Activated naive CD8-positive, alpha-beta T cell treated with anti-CD3 and anti-CD28 coated beads for 36 hours (primary cell): ENCODE measurements around the gene TIGD1. TPM values are rescaled to one million over a fixed set of nuclear protein-coding genes. Genes with fewer than 3 reads are reported as not detected.
A peak's percentile ranks its signal among the peaks of the same experiment; 100 is the strongest.

Source experiments
- DNase-seq: peaks from one replicate; pipeline ENCODE4 v3.0.0; 2021
- H3K27ac Mint-ChIP-seq: one replicate; pipeline ENCODE4 v1.8.0; 2022; ENCODE audit warnings: mild to moderate bottlenecking, moderate library complexity, mixed read lengths
- H3K27me3 Mint-ChIP-seq: one replicate; pipeline ENCODE4 v1.8.0; 2022; ENCODE audit warnings: mild to moderate bottlenecking, mixed read lengths
- H3K36me3 Mint-ChIP-seq: one replicate; pipeline ENCODE4 v1.8.0; 2021; ENCODE audit warnings: mild to moderate bottlenecking, mixed read lengths
- H3K4me1 Mint-ChIP-seq: one replicate; pipeline ENCODE4 v1.8.0; 2021; ENCODE audit warnings: mixed read lengths
- H3K4me3 Mint-ChIP-seq: one replicate; pipeline ENCODE4 v1.8.0; 2022; ENCODE audit warnings: mild to moderate bottlenecking, moderate library complexity, mixed read lengths
- H3K9me3 Mint-ChIP-seq: one replicate; pipeline ENCODE4 v1.8.0; 2022; ENCODE audit warnings: mixed read lengths
- total RNA-seq, 2 experiments: library from RNA; stranded (reverse); gene quantifications; one replicate each; pipeline ENCODE4 v1.2.3, GENCODE V29; 2021

Gene TIGD1
- total RNA-seq: 1 to 10 TPM; 6.9 to 7.0 TPM

DNA sequence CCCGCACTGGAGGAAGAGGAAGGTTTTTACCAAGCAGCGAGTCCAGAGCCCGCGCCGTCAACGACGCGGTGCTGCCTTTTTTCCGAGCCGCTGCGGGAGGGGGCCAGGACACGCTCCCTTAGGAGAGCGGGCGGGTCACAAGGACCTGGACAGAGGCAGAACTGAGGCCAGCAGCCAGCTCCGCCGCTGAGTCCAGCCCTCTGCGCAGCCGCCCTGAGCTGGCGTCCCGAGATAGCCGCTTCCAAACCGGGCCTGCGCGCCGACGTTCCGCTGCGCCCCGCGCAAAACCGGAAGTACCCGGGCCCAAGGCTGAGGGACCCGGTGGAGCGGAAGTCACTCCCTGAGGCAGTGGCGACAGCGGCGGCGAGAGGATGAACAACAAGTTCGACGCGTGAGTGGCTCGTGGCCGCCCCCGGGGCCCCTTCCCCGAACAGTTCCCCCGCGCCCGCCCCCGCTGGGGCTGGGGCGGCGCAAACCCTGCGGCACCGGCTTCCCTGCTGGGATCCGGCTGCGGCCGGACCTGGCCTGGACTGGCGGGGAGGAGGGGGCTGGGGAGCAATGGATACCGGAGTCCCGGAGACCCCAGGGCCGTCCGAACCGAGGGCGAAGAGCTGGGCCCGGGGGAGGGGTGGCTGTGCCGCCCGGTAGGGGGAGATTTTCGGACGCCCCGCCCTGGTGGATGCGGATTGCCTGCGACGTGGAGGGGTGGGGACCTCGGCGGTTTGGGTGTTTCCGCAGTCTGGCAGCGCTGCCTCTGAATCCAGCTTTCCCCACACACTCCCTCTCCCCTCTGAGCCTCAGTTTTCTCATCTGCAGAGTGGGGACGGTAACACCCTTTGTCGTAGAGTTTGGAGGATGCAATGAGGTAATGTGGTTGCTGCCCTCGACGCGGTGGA, at the start of gene TIGD1, which contains the start of gene EIF4E2:
TIGD1 (minus strand) TSS at position 204 of the 896 bp plus-strand sequence. CDS start 675 bp downstream, outside the sequence.
EIF4E2 (plus strand) TSS at position 336 of the 896 bp plus-strand sequence; CDS start at position 372, 36 bp downstream.
- Mint-ChIP-seq H3K27ac (peak within 1 kb of the TSS; percentile 99), H3K36me3 (peaks cover 49% of the 10 kb centered on the region), H3K4me3 (peak within 1 kb of the TSS; percentile 99)

DNA sequence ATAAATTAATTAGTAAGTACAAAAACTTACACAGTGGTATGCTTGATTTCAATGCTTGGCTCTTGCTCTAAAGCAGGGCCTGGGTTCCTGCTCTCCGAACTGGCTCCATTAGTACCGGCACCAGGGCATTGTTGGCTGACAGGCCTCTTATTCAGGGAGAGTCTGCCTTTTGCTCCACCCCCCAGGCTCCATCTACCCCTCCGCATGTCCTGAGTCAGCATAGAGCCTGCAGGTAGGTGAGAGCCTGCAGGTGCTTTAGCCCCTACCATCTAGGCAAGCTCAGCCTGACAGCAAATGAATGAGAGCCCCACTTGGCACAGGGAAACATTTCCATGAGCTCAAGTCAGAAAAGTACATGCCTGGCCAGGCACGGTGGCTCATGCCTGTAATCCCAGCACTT, 47.9 kb upstream of the TIGD1 start:
- H3K36me3 Mint-ChIP-seq: no peaks in the 10 kb centered on the region
- H3K27ac Mint-ChIP-seq: no peak overlapping the region
- H3K4me1 Mint-ChIP-seq: peaks cover under 1% of the 10 kb centered on the region
- DNase-seq: no peak
- H3K9me3 Mint-ChIP-seq: no peaks in the 10 kb centered on the region
- H3K27me3 Mint-ChIP-seq: no peaks in the 10 kb centered on the region
- no peak overlapping the region for H3K4me3 Mint-ChIP-seq

More for the DNA sequence above, at the start of gene TIGD1, which contains the start of gene EIF4E2:
- Mint-ChIP-seq H3K9me3 (peaks cover 8% of the 10 kb centered on the region), H3K4me1 (peaks cover 67% of the 10 kb centered on the region), H3K27me3 (no peaks in the 10 kb centered on the region)
- peak; percentile 94 for DNase-seq

DNA sequence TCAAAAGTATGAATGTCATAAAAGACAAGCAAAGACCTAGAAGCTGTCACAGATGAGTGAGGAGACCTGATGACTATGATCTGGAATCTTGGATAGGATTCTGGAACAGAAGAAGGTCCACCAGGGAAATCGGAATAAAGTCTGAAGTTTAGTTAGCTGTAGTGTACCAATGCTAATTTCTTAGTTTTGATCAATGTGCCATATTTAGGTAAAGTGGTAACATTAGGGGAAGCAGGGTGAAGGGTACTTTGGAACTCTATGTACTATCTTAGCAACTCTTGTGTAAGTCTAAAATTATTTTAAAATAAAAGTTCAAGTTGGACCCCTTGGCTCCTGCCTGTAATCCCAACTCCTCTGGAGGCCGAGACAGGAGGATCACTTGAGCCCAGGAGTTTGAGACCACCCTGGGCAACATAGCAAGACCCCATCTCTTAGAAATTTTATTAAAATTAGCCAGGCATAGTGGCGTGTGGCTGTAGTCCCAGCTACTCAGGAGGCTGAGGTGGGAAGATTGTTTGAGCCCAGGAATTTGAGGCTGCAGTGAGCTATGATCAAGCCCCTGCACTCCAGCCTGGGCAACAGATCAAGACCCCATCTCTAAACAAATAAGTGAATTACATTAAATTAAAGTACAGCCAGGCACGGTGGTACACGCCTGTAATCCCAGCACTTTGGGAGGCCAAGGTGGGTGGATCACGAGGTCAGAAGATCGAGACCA, 47.2 kb upstream of the TIGD1 start:
- Mint-ChIP-seq H3K27ac (no peak overlapping the region), H3K4me1 (peaks cover 5% of the 10 kb centered on the region), H3K27me3 (no peaks in the 10 kb centered on the region), H3K4me3 (no peak overlapping the region), H3K9me3 (no peaks in the 10 kb centered on the region), H3K36me3 (no peaks in the 10 kb centered on the region)
- no peak for DNase-seq

DNA sequence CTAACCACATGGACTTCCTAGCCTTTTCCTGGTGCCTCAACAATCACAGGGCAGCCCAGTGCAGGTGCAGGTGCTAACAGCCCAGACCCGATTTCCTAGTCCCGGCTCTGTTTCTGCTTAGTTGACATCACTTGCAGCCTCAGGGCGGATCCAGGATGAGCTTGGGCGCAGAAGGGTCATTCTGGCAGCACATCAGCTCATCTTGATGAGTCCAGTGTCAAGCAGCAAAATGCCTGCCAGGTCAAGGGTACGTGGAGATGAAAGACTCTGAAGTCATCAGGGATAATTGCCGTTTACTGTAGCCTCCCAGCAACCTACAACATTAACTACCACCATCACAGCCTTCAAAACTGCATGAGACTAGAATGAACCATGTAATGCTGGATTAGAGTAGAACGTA, 43.6 kb upstream of the TIGD1 start:
- no peak for DNase-seq
- Mint-ChIP-seq H3K4me3 (no peak overlapping the region), H3K27ac (no peak overlapping the region), H3K4me1 (peaks cover 5% of the 10 kb centered on the region), H3K36me3 (no peaks in the 10 kb centered on the region), H3K27me3 (no peaks in the 10 kb centered on the region), H3K9me3 (no peaks in the 10 kb centered on the region)

DNA sequence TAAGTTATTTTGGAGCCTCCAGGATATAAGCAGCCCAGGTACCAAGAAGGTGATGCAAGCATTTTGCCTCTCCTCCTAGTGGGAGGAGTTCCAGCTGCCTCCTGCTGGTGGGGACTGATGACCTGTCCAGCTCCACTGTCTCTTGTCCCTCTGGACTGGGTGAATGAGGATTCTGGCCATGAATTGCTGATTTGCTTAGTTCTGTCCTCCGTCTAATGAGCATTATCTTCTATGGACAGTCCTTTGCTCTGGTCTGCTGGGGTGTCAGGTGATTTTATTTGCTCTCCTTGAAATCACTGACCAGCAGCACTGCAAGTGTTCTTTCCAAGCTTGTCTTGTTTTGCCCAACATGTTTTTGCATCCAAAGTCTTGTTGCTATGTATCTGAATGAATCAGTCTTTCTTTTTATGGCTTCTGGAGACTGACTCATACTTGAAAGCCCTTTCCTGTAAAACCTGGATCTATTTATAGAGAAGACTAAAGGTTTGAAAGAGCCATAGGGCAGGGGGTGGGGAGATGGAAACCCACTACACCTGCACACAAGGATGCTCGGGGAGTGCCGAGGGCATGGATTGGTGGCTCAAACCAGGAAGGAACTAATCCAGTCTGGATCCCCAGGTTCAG, 42.5 kb upstream of the TIGD1 start:
- Mint-ChIP-seq H3K36me3 (no peaks in the 10 kb centered on the region), H3K4me1 (peaks cover 5% of the 10 kb centered on the region), H3K4me3 (no peak overlapping the region), H3K27ac (peak overlapping the region; percentile 38), H3K27me3 (no peaks in the 10 kb centered on the region), H3K9me3 (no peaks in the 10 kb centered on the region)
- no peak for DNase-seq

DNA sequence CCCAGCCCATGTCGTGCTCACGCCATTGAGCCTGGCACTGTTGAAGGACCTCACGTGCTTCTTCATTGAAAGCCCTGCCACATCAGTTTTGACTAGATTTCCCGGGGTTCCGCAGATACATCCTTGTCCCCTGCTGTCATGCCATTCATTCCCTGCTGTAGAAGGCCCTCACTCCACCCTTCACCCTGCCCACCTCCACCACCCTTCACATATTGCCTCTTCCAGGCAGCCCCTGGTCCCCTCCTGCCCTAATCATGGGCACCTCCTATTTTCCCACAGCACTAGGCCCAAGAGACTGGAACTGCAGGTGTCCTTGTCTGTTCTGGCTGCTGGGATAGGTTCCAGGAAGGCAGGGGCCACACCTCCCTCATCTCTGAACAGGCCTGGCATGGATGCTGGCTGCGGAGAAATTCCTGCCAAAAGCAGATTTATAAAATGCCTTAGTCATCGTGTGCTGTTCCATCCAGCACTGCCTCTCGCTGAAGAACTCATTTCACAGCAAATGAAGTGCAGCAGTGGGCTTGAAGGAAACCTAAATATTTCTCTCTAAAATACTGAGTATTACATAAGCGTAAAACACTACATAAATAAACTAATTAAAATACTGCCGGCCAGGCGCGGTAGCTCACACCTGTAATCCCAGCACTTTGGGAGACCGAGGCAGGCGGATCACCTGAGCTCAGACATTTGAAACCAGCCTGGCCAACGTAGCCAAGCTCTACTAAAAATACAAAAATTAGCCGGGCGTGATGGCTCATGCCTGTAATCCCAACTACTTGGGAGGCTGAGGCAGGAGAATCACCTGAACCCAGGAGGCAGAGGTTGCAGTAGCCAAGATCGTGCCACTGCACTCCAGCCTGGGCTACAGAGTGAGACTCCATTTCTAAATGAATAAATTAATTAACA, 38.6 kb upstream of the TIGD1 start:
- Mint-ChIP-seq H3K4me3 (no peak overlapping the region), H3K4me1 (peaks cover 5% of the 10 kb centered on the region), H3K27ac (no peak overlapping the region), H3K27me3 (no peaks in the 10 kb centered on the region), H3K36me3 (peaks cover 11% of the 10 kb centered on the region), H3K9me3 (peaks cover 6% of the 10 kb centered on the region)
- no peak for DNase-seq

DNA sequence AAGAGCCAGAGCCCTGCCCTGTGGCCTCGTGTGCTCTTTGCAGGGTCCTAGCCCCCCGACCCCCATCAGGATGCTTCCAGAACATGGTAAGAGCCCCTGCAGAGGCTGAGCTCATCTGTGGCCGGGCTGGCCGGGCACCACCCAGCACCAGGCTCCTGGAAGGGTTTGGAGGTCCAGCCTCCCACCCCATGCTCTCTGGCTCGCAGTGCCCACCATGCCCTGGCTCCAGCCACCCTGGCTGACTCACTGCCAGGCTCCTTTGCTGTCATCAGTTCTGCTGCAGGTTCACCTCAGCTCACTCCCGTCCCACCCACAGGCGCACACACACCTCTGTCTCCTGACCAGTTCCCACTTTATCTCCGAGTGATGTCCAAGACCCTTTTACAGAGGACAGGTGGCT, 37.7 kb upstream of the TIGD1 start:
- Mint-ChIP-seq H3K27ac (no peak overlapping the region), H3K9me3 (peaks cover 6% of the 10 kb centered on the region), H3K36me3 (peaks cover 18% of the 10 kb centered on the region), H3K4me1 (peaks cover 3% of the 10 kb centered on the region), H3K27me3 (no peaks in the 10 kb centered on the region), H3K4me3 (no peak overlapping the region)
- no peak for DNase-seq

DNA sequence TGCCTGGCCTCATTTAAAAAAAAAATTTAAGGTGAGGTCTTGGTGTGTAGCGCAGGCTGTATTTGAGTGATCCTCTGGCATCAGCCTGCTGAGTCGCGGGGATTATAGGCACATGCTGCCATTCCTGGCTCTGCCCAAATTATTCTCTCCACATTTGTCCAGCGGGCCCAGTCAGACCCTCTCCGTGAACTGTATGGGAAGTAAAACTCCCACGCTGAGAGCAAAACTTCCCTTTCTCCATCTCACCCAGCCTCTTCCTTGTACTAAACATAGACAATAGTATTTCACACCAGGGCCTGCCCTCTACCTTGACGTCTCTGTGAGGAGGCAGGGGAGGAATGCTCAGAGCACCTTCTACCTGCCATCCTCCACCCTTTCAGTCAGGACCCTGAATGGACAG, 37.2 kb upstream of the TIGD1 start:
- no peaks in the 10 kb centered on the region for H3K27me3 Mint-ChIP-seq
- H3K36me3 Mint-ChIP-seq: peaks cover 23% of the 10 kb centered on the region
- DNase-seq: no peak
- H3K4me3 Mint-ChIP-seq: no peak overlapping the region
- peaks cover 6% of the 10 kb centered on the region for H3K9me3 Mint-ChIP-seq
- H3K4me1 Mint-ChIP-seq: no peaks in the 10 kb centered on the region
- H3K27ac Mint-ChIP-seq: no peak overlapping the region

DNA sequence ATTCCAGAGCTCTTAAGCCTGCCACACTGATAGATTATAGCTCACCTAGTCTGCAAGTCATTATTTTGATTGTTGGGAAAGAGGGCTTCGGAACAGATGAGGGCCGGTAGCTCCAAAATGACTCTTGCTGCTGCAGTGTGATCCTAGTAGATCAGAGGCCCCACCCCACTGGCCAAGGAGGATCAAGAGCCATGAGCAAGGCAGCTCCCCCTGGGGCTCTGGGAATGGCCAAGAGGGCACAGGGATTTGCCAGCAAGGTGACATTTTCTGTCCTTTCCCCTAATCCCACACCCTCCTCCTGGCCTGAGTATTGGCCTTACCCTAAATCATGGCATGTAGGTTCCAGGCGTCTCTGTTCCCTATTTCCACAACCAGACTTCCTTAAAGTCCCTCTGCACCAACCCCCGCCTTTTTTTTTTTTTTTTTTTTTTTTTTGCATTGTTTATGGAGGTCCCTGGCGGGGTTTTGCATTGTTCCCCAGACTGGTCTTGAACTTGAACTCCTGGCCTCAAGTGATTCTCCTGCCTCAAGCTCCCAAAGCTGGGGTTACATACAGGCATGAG, 36.7 kb upstream of the TIGD1 start:
- Mint-ChIP-seq H3K4me1 (no peaks in the 10 kb centered on the region), H3K27ac (no peak overlapping the region), H3K9me3 (peaks cover 10% of the 10 kb centered on the region), H3K27me3 (no peaks in the 10 kb centered on the region), H3K4me3 (no peak overlapping the region), H3K36me3 (peaks cover 28% of the 10 kb centered on the region)
- no peak for DNase-seq

DNA sequence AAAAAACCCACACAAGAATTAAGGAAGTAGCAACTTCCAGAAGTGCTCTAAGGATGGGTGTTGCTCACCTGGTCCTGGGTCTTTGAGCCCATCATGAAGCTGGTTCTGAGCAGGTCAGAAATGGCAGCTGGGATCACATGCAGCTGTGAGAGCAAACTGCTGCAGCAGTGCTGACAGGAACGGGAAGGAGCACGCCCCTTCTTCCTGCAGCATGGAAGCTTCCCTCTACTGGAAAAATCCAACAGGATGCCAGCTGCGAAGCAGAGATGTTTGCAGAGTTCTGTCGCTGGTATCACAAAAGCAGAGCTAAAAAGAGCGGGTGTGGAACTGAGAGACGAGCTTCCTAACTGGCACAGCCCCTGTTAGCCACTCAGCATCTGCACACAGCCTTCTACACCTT, 33.9 kb upstream of the TIGD1 start:
- Mint-ChIP-seq H3K4me3 (no peak overlapping the region), H3K27ac (no peak overlapping the region), H3K9me3 (peaks cover 10% of the 10 kb centered on the region), H3K36me3 (peaks cover 38% of the 10 kb centered on the region), H3K27me3 (no peaks in the 10 kb centered on the region), H3K4me1 (no peaks in the 10 kb centered on the region)
- DNase-seq: no peak

DNA sequence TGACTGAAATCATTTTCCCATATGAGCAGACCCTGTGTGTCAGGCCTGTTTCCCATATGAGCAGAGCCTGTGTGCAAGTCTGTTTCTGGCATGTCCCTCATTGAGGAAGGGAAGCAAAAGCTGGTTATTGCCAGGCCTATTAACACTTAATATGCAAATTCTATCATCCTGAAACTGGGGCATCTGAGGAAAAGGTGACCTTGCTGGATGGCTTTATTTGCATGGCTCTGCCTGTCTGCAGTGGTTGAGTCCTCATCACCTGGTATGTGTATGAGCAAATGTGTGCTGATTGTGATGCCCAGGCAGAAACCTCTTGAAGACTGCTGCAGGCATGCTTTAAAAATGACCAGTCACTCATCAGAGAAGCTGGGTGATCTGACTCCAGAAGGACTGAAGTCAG, 31.4 kb upstream of the TIGD1 start:
- Mint-ChIP-seq H3K4me3 (no peak overlapping the region), H3K27me3 (no peaks in the 10 kb centered on the region), H3K27ac (no peak overlapping the region), H3K4me1 (no peaks in the 10 kb centered on the region), H3K9me3 (peaks cover 10% of the 10 kb centered on the region), H3K36me3 (peaks cover 42% of the 10 kb centered on the region)
- DNase-seq: no peak

DNA sequence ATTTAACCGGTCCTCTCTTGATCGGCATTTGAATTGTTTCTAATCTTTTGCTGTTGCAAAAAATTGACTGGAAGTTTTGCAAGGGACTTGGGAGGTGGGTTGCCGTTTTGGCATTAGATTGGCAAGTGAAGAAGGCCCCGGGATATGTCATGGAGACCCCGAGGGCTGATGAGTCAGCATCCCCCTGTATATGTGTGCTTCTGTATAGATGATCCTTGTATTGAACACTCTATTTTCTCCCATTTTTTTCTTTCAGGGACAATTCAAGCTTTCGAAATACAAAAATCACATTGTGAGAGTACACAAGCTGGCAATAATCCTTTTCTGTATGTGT, 30.3 kb upstream of the TIGD1 start:
- peaks cover 42% of the 10 kb centered on the region for H3K36me3 Mint-ChIP-seq
- H3K4me1 Mint-ChIP-seq: peaks cover 3% of the 10 kb centered on the region
- peaks cover 10% of the 10 kb centered on the region for H3K9me3 Mint-ChIP-seq
- no peaks in the 10 kb centered on the region for H3K27me3 Mint-ChIP-seq
- H3K27ac Mint-ChIP-seq: no peak overlapping the region
- no peak overlapping the region for H3K4me3 Mint-ChIP-seq
- no peak for DNase-seq

DNA sequence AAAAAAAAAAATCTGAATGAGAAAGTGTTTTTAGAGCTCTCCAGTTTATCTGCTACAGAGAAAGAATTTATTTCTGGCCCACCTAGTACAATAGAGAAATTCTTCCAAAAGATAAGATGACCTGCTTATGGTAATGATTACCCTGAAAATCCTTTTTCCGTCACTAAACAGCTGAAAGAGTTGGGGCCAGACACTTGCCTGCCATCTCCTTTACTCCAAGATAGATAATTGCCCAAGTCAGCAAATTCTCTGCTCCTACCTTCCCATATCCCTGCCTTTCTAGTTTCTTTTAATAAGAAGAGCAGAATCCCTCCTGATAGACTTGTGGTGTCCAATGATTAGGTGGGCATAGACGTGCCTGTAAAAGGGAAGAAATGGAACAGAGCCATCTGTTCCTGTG, 28.3 kb upstream of the TIGD1 start:
- Mint-ChIP-seq H3K27me3 (no peaks in the 10 kb centered on the region), H3K27ac (no peak overlapping the region), H3K4me3 (no peak overlapping the region), H3K4me1 (peaks cover 3% of the 10 kb centered on the region), H3K9me3 (peaks cover 5% of the 10 kb centered on the region), H3K36me3 (peaks cover 35% of the 10 kb centered on the region)
- DNase-seq: no peak

DNA sequence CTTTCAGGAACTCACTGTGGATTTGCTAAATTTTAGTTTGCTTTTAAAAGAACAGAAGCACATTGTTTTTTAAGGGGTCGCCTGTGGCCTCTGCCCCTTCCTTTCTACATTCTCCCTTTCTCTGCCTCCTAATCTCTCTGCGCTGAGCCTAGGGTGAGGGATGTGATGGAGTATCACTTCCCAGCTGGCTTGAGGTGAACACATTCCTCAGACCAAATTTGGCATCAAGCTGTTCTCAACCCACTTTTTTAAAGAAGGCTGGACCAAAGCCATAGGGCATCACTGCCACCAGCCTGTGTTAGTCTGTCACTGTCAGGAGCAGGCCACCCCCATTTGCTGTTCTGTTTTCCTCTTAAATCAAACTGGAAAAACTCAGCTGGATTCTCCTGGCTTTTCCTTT, 27.5 kb upstream of the TIGD1 start:
- DNase-seq: no peak
- Mint-ChIP-seq H3K9me3 (peaks cover 5% of the 10 kb centered on the region), H3K4me3 (no peak overlapping the region), H3K4me1 (peaks cover 3% of the 10 kb centered on the region), H3K36me3 (peaks cover 28% of the 10 kb centered on the region), H3K27me3 (no peaks in the 10 kb centered on the region), H3K27ac (no peak overlapping the region)
